ENCODE measurements around the gene TBC1D2.
"Not testable (repeated sequence)": the region's sequence is repeated elsewhere in the genome, so short reads cannot be mapped to it uniquely, and the experiment has no call there.

TBC1D2 gene

DNA sequence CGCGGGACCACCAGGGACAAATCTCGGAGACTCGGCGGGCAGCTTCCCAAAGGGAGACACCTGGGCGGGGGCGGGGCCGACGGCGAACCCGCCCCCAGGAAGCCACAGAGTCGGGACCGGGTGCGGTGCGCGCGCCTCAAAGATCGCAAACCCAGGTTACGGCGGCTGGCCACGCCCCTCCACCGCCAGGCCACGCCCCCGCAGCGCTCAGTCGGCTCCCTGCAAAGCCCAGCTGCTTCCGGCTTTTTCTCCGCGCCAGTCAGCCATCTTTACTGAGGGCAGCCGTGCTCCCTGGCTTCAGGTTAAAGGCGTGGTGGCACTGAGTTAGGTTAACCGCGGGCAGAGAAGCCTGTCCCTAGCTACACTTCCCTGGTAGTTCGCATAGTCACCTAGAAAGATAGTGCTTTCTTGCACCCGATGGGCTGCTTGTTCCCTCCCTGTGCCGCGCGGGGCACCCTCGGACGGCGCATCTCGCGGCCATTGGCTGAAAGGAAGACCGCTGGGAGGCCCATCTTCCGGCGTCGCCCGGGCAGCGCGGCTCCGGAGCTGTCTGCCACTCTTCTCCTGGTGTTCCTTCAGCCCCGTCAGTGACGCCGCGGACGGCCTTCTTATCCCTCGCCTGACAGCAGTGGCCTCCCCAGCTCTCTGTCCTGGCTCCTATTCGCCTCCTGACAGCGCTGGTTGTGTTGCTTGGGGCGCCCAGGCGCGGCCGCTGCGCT lies at the start of gene TBC1D2:
TSS of gene TBC1D2 (minus strand) at position 72 of the 719 bp plus-strand sequence. CDS start 108 bp downstream, outside the sequence.
- DNase-seq (ENCODE audit: low read depth, low spot score): peak; percentile 92

GRCh38 chr9:98304381-98304780 lies 48.9 kb upstream of the TBC1D2 start:
- no peak for DNase-seq (ENCODE audit: low read depth, low spot score)

GRCh38 chr9:98303633-98304125 lies 48.2 kb upstream of the TBC1D2 start:
- no peak for DNase-seq (ENCODE audit: low read depth, low spot score)

GRCh38 chr9:98302938-98303632 lies 47.6 kb upstream of the TBC1D2 start:
- no peak for DNase-seq (ENCODE audit: low read depth, low spot score)

DNA sequence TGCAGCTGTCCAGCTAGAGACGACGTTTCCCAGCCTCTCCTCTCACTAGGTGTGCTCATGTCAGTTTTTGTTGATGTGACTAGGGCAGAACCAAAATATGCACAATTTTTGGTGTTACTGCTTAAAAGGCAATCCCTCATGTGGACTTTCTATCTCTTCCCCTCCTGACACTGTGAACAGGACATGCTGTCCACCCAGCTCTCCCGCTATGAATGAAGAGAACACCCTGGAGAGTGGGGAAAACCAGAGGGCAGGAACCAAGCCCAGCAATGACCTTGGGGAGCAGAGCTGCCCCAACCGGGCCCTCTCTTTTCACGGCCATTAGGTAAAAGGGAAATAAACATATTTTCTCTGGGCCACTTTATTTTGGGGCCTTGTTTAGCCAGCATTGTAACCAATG lies 46.7 kb upstream of the TBC1D2 start:
- DNase-seq (ENCODE audit: low read depth, low spot score): no peak

DNA sequence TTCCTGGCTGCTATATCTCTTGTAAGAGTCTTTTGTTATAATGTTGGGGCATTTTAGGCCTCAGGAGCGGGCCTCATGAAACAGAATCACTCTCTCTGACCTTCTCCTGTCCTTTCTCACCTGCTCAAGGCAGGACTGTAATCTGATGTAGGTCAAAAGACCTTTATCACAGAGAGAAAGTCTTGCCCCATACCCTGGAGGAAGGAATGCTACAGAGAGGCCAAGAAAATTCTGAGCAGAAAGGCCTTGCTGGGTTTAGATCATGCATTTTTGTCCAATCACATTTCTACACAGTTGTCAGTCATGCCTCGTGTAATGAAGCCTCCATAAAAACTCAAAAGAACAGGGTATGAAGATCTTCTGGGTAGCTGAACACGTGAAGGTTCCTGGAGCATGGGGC lies 45.2 kb upstream of the TBC1D2 start:
- no peak for DNase-seq (ENCODE audit: low read depth, low spot score)

- DNase-seq (ENCODE audit: low read depth, low spot score): no peak
These were observed 43.0 kb upstream of the TBC1D2 start for GRCh38 chr9:98298476-98298875.

- no peak for DNase-seq (ENCODE audit: low read depth, low spot score)
These were observed 40.4 kb upstream of the TBC1D2 start for GRCh38 chr9:98295824-98296223.

GRCh38 chr9:98291820-98292219 lies 36.4 kb upstream of the TBC1D2 start:
- no peak for DNase-seq (ENCODE audit: low read depth, low spot score)

DNA sequence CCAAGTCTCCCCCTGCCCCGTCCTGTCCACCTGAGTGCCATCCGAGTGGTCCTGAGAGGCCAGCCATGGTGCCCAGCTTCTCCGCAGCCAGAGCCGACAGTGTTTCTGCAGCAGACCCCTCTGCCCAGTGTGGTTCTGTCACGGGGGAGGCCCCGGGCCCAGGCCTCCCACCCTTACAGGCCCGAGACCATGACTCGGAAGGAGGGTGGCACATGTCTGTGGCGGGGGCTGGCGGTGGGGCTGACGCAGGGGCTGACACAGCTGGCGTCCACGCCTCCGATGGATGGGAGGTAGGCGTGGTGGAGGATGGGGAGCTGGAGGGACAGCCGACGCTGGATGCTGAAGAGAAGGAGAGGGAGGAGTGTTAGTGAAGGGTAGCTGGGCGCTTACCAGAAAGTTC lies 35.0 kb upstream of the TBC1D2 start:
- DNase-seq (ENCODE audit: low read depth, low spot score): no peak

- DNase-seq (ENCODE audit: low read depth, low spot score): no peak
These were observed 34.3 kb upstream of the TBC1D2 start for GRCh38 chr9:98289614-98290201.

DNA sequence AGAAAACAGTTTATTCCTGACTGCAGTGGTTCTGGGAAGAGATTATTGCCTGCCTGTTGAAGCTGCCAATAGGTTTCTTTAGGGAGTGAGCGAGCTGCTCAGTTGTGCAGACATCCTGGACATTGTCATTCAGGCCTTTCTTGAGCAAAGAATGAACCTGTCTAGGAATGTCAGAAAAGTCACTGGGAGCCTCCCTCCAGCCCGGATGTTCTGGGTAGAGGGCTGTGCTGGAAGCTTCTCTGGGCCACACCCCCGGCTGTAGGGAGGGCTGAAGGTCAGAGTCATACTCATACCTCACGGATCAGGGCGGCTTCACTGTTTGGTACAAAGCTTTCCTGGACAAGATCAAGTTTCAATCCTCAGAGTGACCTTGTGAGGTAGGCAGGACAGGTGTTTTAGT lies 33.4 kb upstream of the TBC1D2 start:
- DNase-seq (ENCODE audit: low read depth, low spot score): no peak

DNA sequence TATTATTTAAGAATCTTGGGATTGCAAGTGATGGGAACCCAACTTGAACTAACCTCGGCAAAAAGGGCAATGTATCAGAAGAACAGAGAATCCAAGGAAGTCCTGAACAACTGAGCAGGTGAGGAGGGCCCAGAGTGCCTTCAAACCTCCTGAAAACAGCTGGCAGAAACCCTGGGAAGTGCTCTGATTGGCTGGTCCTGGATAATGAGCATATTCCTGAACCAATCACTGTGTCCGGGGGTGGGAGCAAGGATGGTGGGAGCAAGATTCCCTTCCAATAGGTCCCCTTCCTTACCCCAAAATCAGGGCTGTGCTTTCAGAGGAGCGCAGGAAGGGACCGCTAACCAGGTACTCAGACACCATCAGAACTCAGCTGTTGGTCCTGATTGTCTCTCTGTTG lies 31.9 kb upstream of the TBC1D2 start:
- DNase-seq (ENCODE audit: low read depth, low spot score): no peak

DNA sequence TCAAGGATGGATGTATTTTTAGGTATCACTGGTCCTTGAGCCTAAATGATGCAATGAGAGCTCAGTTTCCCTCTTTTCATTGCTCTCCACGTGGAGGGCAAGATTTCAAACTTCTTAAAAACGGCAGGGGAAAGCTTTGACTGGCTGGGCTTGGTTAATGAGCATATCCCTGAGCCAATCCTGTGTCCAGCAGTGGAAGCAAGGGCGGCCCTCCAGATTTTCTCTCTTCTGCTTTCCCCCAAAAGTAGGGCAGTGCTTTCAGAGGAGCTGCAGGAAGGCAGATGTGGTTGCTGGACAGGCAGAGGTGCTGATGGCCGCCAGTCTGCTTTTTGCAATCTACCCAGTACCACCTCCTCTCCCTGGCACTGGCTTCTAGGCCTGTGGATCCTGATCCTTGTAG lies 30.0 kb upstream of the TBC1D2 start:
- no peak for DNase-seq (ENCODE audit: low read depth, low spot score)

DNA sequence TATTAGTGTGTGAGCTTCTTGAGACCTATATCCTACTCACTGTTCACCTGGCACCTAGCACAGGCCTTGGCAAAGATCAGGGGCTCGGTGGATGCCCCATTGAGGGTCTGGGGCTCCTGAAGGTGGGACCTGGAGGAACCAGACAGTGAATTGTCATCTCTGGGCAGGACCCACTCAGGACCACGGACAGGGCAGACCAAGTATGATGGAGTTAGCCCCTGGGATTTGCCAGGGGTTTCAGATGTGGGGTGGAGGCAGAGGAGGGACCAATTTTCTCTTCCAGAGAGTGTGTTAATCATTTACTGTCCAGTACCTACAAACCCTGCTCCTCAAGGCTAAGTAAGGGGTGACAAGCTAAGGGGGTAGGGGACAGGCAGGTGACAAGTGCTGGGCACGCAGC lies 29.3 kb upstream of the TBC1D2 start:
- DNase-seq (ENCODE audit: low read depth, low spot score): no peak

DNA sequence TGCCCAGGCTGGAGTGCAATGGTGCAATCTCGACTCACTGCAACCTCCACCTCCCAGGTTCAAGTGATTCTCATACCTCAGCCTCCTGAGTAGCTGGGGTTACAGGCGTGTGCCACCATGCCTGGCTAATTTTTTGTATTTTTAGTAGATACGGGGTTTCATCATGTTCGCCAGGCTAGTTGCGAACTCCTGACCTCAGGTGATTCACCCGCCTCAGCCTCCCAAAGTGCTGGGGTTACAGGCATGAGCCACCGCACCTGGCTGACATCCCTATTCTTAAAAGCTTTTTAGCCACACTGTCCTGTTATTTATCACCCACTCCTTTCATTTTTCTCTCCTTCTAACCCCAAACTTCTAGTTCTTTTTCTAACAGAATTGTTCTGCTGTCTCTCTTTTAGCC lies 27.7 kb upstream of the TBC1D2 start:
- not testable (repeated sequence) for DNase-seq (ENCODE audit: low read depth, low spot score)

DNA sequence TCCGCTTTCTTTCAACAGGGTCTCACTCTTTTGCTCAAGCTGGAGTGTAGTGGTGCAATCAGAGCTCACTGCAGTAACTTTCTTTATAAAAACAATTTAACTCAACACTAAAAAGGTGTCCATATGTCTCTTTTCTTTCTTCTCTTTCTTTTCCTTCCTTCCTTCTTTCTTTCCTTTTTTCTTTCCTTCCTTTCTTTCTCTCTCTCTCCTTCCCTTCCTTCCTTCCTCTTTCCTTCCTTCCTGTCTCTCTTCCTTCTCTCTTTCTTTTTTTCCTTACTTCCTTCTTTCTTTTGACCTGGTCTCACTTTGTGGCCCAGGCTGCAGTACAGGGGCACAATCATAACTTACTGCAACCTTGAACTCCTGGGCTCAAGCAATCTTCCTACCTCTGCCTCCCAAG lies 25.8 kb upstream of the TBC1D2 start:
- DNase-seq (ENCODE audit: low read depth, low spot score): no peak

DNA sequence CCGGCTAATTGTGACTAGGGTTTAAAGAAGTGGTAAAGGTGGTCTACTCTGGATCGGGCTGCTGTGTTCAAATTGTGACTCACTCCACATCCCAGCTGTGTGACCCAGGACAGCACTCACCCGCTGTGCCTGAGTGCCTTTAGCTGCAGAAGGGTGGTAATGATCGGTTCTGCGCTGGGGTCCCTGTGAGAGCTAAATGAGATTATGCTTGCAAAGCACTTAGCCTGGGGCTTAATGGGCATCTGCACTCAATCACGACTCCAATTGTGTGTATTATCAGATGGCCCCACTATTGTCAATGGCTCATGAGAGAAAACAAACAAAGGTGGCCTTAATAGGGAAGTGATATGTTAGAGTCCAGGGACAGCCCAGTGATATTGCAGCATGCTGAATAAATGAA lies 25.1 kb upstream of the TBC1D2 start:
- no peak for DNase-seq (ENCODE audit: low read depth, low spot score)

- no peak for DNase-seq (ENCODE audit: low read depth, low spot score)
These were observed 24.7 kb upstream of the TBC1D2 start for GRCh38 chr9:98280162-98280561.

DNA sequence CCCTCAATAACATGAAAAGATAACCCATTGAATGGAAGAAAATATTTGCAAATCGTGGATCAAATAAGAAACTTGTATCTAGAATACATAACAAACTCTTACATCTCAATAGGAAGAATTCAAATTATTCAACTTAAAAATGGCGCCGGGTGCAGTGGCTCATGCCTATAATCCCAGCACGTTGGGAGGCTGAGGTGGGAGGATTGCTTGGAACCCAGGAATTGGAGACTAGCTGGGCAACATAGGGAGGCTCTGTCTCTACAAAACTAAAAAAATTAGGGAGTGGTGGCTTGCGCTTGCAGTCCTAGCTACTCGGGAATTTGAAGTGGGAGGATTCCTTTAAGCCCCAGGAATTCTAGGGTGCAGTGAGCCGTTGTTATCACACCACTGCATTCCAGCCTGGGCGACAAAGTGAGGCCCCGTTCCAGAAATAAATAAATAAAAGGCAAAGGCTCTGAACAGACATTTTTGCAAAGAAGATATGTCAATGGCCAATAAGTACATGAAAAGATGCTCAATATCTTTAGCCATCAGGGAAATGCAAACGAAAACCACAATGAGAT lies 21.5 kb upstream of the TBC1D2 start:
- no peak for DNase-seq (ENCODE audit: low read depth, low spot score)

GRCh38 chr9:98275159-98275558 lies 19.7 kb upstream of the TBC1D2 start:
- no peak for DNase-seq (ENCODE audit: low read depth, low spot score)

GRCh38 chr9:98272083-98272482 lies 16.6 kb upstream of the TBC1D2 start:
- no peak for DNase-seq (ENCODE audit: low read depth, low spot score)

- DNase-seq (ENCODE audit: low read depth, low spot score): no peak
These were observed 16.0 kb upstream of the TBC1D2 start for GRCh38 chr9:98271479-98271878.

Measured in activated naive CD8-positive, alpha-beta T cell treated with anti-CD3 and anti-CD28 coated beads, Interleukin-2, amount 50 U/mL, for 16 hours (primary cell).